Measurements from ENCODE around the gene RMDN3. TPM values are rescaled to one million over a fixed set of nuclear protein-coding genes. Genes with fewer than 3 reads are reported as not detected.

The RMDN3 gene
- total RNA-seq, 1 experiment from 2014 or later = 28.3 TPM

DNA sequence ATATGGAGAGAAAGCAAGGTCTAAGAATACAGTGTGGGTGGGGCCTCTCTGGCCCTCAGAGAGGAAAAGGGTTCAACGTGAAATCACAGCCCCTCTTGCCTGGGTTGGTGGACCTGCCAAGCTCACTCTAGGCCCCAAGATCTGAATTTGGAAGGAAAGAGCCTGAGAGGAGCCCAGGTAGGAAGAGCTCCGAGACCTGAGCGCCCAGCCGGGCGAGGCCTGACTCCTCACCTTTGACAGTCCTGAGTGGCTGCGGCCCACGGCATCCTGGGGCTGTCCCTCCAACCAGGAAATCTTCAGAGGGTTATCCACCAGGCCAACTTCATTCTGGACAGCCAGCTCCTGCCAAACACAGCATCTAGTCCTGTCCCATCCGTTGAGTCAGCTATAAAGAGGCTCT lies 18.4 kb upstream of the RMDN3 start:
- Histone ChIP-seq H2BK120ac (ENCODE audit: low read depth, low read length, poor library complexity, severe bottlenecking) (peak overlapping the region; percentile 16), H3K27ac (ENCODE audit: insufficient read length, low read depth, low read length) (no peak overlapping the region), H3K18ac (ENCODE audit: insufficient read length, low read depth, low read length) (no peak overlapping the region), H3T11ph (ENCODE audit: low read length) (no peak overlapping the region), H3K79me2 (ENCODE audit: insufficient read depth, low read length) (no peaks in the 10 kb centered on the region), H3K14ac (ENCODE audit: insufficient read depth, low read length) (no peak overlapping the region), H3K4me2 (ENCODE audit: insufficient read depth, insufficient read length, low read length) (no peak overlapping the region), H2BK5ac (ENCODE audit: insufficient read length, low read length) (no peak overlapping the region), H4K91ac (ENCODE audit: insufficient read length, low read depth, low read length) (no peak overlapping the region), H3K9me3 (ENCODE audit: control insufficient read depth, low read depth, low read length) (no peaks in the 10 kb centered on the region), H3K23me2 (ENCODE audit: insufficient read length, low read depth, low read length, poor library complexity, severe bottlenecking) (no peaks in the 10 kb centered on the region), H4K20me1 (ENCODE audit: control insufficient read depth, insufficient read depth, insufficient read length) (no peaks in the 10 kb centered on the region), H2BK20ac (ENCODE audit: low read depth, low read length, poor library complexity, severe bottlenecking) (no peak overlapping the region), H2BK12ac (ENCODE audit: insufficient read length, low read depth, low read length) (no peak overlapping the region), H3K27me3 (ENCODE audit: insufficient read depth, low read length) (no peaks in the 10 kb centered on the region), H3K56ac (ENCODE audit: insufficient read length, low read depth, low read length) (no peak overlapping the region), H3K4ac (ENCODE audit: low read depth, low read length) (no peak overlapping the region), H2BK15ac (ENCODE audit: low read depth, low read length) (no peak overlapping the region), H3K4me1 (ENCODE audit: insufficient read depth, low read length) (no peaks in the 10 kb centered on the region), H3K79me1 (ENCODE audit: insufficient read depth, low read depth, low read length, poor library complexity, severe bottlenecking) (no peaks in the 10 kb centered on the region), H4K8ac (replicated peaks; ENCODE audit: insufficient read length, low read depth, low read length) (no peak overlapping the region), H2AFZ (ENCODE audit: low read length) (no peak overlapping the region), H4K5ac (ENCODE audit: insufficient read length, low read depth, low read length) (no peak overlapping the region), H3K9ac (ENCODE audit: extremely low read depth, insufficient read length, low read length) (no peak overlapping the region), H2AK5ac (ENCODE audit: insufficient read length, low read length) (no peak overlapping the region), H3K23ac (ENCODE audit: insufficient read length, low read depth, low read length) (no peak overlapping the region)
- H3K27me3 Mint-ChIP-seq (ENCODE audit: low read depth) = no peaks in the 10 kb centered on the region; the same call in 1 of the 2 replicates
- H3K4me1 Mint-ChIP-seq = no peaks in the 10 kb centered on the region
- DNase-seq = no peak
- peaks cover 11 to 51% (median 30%) of the 10 kb centered on the region in 3 experiments; a peak in 6 of 7 replicates for H3K36me3 Mint-ChIP-seq (ENCODE audit: insufficient read depth in 1 of 3, low read depth in 3 of 3)
- H3K27ac Mint-ChIP-seq = peak overlapping the region in 1 of 3 experiments; percentile 70; a peak in 1 of 7 replicates
- no peaks in the 10 kb centered on the region for H3K9me3 Mint-ChIP-seq
- TF ChIP-seq, protein P1, sequence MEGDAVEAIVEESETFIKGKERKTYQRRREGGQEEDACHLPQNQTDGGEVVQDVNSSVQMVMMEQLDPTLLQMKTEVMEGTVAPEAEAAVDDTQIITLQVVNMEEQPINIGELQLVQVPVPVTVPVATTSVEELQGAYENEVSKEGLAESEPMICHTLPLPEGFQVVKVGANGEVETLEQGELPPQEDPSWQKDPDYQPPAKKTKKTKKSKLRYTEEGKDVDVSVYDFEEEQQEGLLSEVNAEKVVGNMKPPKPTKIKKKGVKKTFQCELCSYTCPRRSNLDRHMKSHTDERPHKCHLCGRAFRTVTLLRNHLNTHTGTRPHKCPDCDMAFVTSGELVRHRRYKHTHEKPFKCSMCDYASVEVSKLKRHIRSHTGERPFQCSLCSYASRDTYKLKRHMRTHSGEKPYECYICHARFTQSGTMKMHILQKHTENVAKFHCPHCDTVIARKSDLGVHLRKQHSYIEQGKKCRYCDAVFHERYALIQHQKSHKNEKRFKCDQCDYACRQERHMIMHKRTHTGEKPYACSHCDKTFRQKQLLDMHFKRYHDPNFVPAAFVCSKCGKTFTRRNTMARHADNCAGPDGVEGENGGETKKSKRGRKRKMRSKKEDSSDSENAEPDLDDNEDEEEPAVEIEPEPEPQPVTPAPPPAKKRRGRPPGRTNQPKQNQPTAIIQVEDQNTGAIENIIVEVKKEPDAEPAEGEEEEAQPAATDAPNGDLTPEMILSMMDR (conservative IDR thresholded peaks at IDR 0.05) = no peak
- H3K4me3 Mint-ChIP-seq = no peak overlapping the region
- no CpG with 5 or more reads among the region's 8 CpGs for WGBS (ENCODE audit: extremely low coverage, insufficient read length, low lambda C conversion rate)

Measured in H9 (cell line).